IPS-18c (cell line): ENCODE data around the gene ZNF738.

Source experiments
- H3K4me3 ChIP-seq: 2 replicates; pipeline ENCODE4 v1.7.0; 2013; ENCODE audit warnings: low read depth, mild to moderate bottlenecking, low read length, moderate library complexity; ENCODE audit not compliant: insufficient read depth
- H3K9me3 ChIP-seq: one replicate; pipeline ENCODE4 v1.6.1; 2013; ENCODE audit warnings: mild to moderate bottlenecking, low read length, moderate library complexity; ENCODE audit not compliant: control insufficient read depth, insufficient read depth

The ZNF738 gene

DNA sequence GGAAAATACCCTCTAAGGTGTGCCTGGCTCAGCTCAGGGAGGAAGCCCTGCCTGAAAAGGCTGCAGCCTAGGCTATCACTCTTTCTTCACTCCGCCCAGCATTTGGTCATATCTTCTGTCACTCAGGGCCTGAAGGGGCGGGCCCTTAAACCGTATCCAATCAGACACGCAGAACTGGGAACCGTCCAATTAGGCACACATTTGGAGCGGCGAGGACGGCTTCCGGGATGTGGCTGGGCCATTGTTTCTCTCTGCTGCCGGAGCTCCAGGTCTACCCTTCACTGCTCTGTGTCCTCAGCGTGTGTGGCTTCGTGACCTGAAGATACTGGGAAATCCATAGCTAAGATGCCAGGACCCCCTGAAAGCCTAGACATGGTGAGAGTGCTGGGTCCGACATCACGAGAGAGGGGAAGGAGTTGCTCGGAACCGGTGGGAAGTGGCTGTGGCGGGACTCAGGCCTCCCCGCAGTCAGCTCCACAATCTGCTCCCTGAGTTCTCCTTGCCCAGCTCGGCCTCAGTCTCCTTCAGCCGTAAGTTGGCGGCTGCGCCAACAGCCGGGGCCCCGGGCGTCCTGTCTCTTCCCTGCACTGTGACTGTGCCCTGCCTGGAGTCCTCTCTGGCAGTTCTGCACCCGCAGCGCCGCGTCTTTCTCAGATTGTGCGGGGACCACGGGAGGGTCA lies 38.2 kb downstream of the ZNF738 start, which contains the start of gene ZNF493:
TSS of gene ZNF493 (plus strand) at position 241 of the 680 bp plus-strand sequence. CDS start at position 346, 105 bp downstream.
- Histone ChIP-seq H3K9me3 (no peaks in the 10 kb centered on the region), H3K4me3 (peak within 1 kb of the TSS; percentile 96)

GRCh38 chr19:21398851-21399250 lies 40.1 kb downstream of the ZNF738 start:
- Histone ChIP-seq H3K4me3 (no peak overlapping the region), H3K9me3 (no peaks in the 10 kb centered on the region)

DNA sequence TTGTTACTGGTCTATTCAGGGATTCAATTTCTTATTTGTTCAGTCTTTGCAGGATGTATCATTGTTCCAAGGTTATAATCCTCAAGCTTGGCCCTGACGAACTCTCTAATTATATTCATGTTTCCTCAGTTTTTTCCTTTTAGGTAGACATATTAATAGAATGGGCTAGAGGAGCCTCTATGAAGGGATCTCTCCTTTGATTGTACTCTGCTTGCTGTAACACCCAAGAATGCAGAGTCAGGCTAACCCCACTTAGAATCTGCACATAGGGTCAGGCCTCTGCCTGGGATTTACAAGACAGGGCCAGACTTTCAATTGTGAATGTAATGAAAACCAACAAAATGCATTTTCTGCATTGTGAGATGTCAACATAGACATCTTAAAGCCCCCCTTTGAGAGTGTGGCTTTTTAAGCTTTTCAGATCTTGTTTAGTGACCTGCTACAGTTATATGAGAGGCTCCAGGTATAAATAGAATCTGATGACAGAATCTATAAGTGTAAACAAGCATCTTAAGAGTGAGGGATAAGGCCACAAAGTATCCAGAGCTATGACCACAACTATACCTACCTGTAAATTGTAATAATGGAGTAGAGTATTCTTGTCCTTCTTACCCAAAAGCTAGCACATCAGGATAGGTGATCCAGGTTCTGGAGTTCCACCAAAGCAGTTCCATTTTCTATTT lies 43.6 kb downstream of the ZNF738 start:
- H3K9me3 ChIP-seq, result no peaks in the 10 kb centered on the region
- no peak overlapping the region for H3K4me3 ChIP-seq

DNA sequence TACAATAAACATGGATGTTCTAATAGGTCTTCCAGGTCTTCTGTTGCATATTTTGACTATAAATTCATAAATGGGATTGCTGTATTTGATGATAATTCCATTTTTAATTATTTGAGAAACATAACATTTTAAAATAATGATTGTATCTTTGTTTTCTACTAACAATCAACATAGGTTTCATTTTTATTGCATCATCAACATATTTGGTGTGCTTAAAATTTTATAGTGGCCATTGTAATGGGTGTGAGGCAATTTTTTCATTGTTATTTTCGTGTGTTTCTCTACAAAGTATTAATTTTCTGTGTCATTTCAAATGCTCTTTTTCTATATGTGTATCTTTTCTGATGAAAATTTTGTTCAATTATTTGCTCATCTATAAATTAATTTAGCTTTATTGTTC lies 51.4 kb downstream of the ZNF738 start:
- no peak overlapping the region for H3K4me3 ChIP-seq
- H3K9me3 ChIP-seq, result peaks cover 4% of the 10 kb centered on the region

- Histone ChIP-seq H3K9me3 (peaks cover 6% of the 10 kb centered on the region), H3K4me3 (no peak overlapping the region)
Observed at GRCh38 chr19:21422244-21422643, 63.4 kb downstream of the ZNF738 start.

DNA sequence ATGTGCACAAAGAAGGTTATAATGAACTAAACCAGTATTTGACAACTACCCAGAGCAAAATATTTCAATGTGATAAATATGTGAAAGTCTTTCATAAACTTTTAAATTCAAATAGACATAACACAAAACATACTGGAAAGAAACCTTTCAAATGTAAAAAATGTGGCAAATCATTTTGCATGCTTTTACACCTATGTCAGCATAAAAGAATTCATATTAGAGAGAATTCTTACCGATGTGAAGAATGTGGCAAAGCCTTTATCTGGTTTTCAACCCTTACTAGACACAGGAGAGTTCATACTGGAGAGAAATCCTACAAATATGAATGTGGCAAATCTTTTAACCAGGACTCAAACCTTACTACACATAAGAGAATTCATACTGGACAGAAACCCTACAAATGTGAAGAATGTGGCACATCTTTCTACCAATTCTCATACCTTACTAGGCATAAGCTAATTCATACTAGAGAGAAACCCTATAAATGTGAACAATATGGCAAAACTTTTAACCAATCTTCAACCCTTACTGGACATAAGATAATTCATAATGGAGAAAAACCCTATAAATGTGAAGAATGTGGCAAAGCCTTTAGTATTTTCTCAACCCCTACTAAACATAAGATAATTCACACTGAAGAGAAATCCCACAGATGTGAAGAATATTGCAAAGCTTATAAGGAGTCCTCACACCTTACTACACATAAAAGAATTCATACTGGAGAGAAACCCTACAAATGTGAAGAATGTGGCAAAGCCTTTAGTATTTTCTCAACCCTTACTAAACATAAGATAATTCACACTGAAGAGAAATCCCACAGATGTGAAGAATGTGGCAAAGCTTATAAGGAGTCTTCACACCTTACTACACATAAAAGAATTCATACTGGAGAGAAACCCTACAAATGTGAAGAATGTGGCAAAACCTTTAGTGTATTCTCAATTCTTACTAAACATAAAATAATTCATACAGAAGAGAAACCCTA lies 64.5 kb downstream of the ZNF738 start:
- Histone ChIP-seq H3K4me3 (no peak overlapping the region), H3K9me3 (peaks cover 8% of the 10 kb centered on the region)
